Rectal smooth muscle tissue (tissue), 1 donor: ENCODE results near the gene PTGDR.

Source experiments
- H3K27ac ChIP-seq: one replicate; pipeline ENCODE4 v1.7.0; 2013; ENCODE audit warnings: low read depth, low read length, inconsistent platforms
- H3K27me3 ChIP-seq: one replicate; pipeline ENCODE4 v1.7.0; 2013; ENCODE audit warnings: low read length; ENCODE audit not compliant: control insufficient read depth, insufficient read depth
- H3K36me3 ChIP-seq: one replicate; pipeline ENCODE4 v1.7.0; 2013; ENCODE audit warnings: low read length; ENCODE audit not compliant: control insufficient read depth, insufficient read depth
- H3K4me1 ChIP-seq: one replicate; pipeline ENCODE4 v1.7.0; 2013; ENCODE audit warnings: low read length; ENCODE audit not compliant: control insufficient read depth, insufficient read depth
- H3K4me3 ChIP-seq: one replicate; pipeline ENCODE4 v1.7.0; 2013; ENCODE audit warnings: low read length
- H3K9ac ChIP-seq: one replicate; pipeline ENCODE4 v1.7.0; 2013; ENCODE audit warnings: low read length

PTGDR gene

GRCh38 chr14:52318062-52318461, 50.6 kb downstream of the PTGDR start:
- Histone ChIP-seq H3K4me3 (no peak overlapping the region), H3K9ac (no peak overlapping the region), H3K27me3 (peaks cover 3% of the 10 kb centered on the region), H3K27ac (no peak overlapping the region), H3K4me1 (no peaks in the 10 kb centered on the region), H3K36me3 (no peaks in the 10 kb centered on the region)

GRCh38 chr14:52318826-52319645, 51.5 kb downstream of the PTGDR start:
- Histone ChIP-seq H3K4me3 (no peak overlapping the region), H3K27ac (no peak overlapping the region), H3K27me3 (no peaks in the 10 kb centered on the region), H3K36me3 (no peaks in the 10 kb centered on the region), H3K4me1 (no peaks in the 10 kb centered on the region), H3K9ac (no peak overlapping the region)

- no peak overlapping the region for H3K9ac ChIP-seq
- no peak overlapping the region for H3K27ac ChIP-seq
- no peaks in the 10 kb centered on the region for H3K27me3 ChIP-seq
- no peaks in the 10 kb centered on the region for H3K4me1 ChIP-seq
- no peaks in the 10 kb centered on the region for H3K36me3 ChIP-seq
- no peak overlapping the region for H3K4me3 ChIP-seq
Observed at GRCh38 chr14:52319919-52320318, 52.4 kb downstream of the PTGDR start.

DNA sequence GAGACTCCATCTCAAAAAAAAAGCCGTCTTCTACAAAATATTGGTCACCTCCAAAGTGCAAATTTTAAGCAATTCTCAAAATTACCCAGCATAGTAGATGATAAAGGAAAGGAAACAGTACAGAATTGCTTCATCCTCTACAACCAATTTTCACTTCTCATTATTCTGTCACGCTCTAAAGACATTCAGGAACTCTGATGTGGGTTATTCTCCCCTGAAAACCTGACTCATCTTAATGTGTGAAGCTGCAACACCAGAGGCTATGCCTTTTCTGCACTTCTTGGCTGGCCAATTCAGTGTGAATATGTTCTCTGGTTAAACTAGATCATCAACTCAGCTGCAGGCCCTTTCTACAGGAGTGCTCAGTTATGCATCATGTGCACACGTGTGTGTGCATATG, 57.6 kb downstream of the PTGDR start:
- Histone ChIP-seq H3K4me1 (peaks cover 10% of the 10 kb centered on the region), H3K27me3 (no peaks in the 10 kb centered on the region), H3K36me3 (no peaks in the 10 kb centered on the region), H3K9ac (no peak overlapping the region), H3K27ac (no peak overlapping the region), H3K4me3 (no peak overlapping the region)

DNA sequence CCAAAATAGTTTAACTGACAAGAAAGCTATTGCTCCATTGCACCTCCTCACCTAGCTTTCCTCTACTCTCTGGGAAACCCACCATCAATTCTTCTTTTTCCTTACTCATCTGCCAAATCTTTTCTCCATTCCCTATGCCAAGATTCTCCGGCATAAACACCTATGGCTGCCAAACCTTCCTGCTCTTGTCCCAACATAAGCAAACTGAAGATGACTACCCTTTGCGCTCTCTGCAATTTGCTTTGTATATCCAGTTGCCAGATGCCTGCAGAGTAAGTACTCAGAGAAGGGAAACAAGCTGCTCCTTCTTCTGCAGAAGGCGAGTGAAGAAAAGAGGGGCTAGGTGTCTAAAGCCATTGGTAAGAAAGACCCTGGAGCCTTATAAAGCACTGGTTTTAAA, 58.1 kb downstream of the PTGDR start:
- H3K27ac ChIP-seq = no peak overlapping the region
- no peak overlapping the region for H3K4me3 ChIP-seq
- no peaks in the 10 kb centered on the region for H3K27me3 ChIP-seq
- no peak overlapping the region for H3K9ac ChIP-seq
- H3K4me1 ChIP-seq = peaks cover 10% of the 10 kb centered on the region
- no peaks in the 10 kb centered on the region for H3K36me3 ChIP-seq
